ENCODE data around the gene HYPK. TPM values are rescaled to one million over a fixed set of nuclear protein-coding genes. Genes with fewer than 3 reads are reported as not detected.
"Not testable (repeated sequence)": the region's sequence is repeated elsewhere in the genome, so short reads cannot be mapped to it uniquely, and the experiment has no call there.

HYPK gene
- total RNA-seq, 1 experiment from 2014 or later: 11.4 TPM

DNA sequence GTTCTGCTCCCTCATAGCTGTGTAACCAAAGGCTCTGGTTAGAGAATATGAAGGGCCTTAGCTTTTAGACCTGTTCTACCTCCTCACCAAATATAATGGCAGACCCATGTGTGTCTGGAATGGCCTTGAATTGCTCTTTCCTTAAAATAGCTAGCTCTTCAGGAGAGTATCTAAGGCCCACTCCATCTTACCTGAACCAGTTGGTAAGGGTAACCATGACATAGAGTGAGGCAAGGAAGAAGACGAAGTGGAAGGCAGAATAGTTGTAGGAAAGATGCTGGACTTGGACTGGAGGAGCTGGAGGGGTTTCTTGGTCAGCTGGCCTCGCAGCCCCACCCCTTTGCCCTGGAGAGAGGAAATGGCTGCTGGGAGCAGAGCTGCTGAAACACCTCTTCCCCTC, 5.2 kb upstream of the HYPK start:
- no peak for DNase-seq (ENCODE audit: low spot score)

- no peak for DNase-seq (ENCODE audit: low spot score)
Observed at GRCh38 chr15:43795997-43796396, 4.4 kb upstream of the HYPK start.

DNA sequence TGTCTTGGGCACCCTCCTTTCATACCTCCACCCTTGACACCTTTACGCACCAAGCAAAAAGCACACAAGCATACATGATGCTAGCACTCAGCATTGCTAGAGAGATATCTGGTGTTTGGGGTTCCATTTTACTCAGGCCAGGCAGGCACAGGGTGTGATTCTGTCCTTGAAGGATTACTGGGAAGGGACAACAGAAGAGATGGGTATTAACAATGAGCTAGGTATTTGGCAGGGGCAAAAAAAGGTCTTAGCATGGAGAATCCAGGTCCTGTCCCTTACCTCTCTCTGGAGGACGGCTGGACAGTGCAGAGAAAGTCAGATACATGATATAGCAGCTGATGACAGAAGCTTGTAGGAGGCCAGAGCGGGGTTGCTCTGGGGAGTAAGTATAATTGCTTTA, 3.8 kb upstream of the HYPK start:
- DNase-seq (ENCODE audit: low spot score): no peak

- DNase-seq (ENCODE audit: low spot score): no peak
Observed at GRCh38 chr15:43799209-43799944, 1.0 kb upstream of the HYPK start.

DNA sequence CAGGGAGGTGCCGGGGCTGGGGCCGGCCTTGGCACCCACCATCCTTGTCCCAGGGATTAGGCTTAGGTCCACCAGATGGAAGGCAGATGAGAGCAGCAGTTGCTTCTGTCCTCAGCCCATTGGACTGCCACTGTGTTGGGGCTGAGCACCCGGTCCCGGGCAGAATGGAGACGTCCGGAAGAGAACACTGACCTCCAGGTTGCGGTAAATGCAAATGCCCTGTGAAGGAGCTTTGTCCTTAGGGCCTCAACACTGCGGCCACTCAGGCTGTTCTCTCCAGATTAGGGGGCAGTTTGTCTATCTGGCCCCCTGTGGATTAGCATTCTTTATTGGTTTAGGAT, 484 bp upstream of the HYPK start, which contains the start of gene SERINC4:
Gene SERINC4, minus strand, starts transcription at position 276 of the 341 bp plus-strand sequence. Its CDS starts 234 bp downstream, at position 42.
- DNase-seq (ENCODE audit: low spot score): no peak

DNA sequence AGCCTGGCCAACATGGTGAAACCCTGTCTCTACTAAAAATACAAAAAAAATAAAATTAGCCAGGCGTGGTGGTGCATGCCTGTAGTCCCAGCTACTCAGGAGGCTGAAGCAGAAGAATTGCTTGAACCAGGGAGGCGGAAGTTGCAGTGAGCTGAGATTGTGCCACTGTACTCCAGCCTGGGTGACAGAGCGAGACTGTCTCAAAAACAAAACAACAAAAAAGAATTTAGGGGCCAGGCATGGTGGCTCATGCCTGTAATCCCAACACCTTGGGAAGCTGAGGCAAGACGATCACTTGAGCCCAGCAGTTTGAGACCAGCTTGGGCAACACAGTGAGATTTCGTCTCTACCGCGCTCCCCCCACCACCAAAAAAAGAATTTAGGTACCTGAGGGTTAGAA, 2.3 kb downstream of the HYPK start:
- not testable (repeated sequence) for DNase-seq (ENCODE audit: low spot score)

DNA sequence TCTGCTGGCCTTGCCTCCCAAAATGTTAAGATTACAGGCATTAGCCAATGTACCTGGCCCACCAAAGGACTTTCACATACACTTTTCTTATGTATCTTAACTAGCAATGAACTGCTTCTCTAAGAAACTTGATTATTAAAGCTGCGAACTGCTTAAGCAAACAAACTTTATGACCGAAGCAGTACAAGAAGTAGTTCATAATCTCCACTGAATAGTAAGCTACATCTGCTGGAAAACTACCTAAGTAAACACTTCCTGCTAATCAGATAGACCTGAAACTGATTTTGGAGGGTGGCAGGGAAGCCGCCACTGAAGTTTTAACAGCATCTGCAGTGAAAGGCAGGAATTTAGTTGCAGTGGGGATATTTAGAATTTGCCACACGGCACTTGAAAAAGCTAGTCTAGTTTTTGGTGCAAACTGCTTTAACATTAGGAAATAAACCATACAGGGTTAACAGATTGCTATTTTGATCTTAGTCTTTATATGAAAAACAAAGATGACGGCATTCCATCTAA, 8.1 kb downstream of the HYPK start:
- DNase-seq (ENCODE audit: low spot score): no peak

GRCh38 chr15:43808960-43809678, 8.7 kb downstream of the HYPK start:
- no peak for DNase-seq (ENCODE audit: low spot score)

- not testable (repeated sequence) for DNase-seq (ENCODE audit: low spot score)
Observed at GRCh38 chr15:43815064-43815463, 14.7 kb downstream of the HYPK start.

DNA sequence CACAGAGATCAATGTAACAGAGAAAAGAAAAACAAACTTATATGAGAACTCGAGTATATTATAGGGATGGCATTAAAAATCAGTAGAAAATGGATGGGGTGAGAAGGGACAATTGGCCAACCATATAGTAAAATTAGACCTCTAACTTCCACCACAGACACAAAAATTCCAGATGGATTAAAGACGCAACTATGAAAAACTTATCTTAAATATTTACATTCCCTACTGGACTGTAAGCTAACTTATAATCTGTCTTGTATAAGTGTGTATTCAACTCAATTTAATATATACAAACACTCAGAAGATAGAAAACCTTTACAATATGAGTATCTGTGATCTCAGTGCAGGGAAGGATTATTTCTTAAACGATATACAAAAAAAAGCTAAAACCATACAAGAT, 21.1 kb downstream of the HYPK start:
- DNase-seq (ENCODE audit: low spot score): no peak

GRCh38 chr15:43824302-43825246, 24.2 kb downstream of the HYPK start, which contains the start of gene MFAP1:
TSS of gene MFAP1 (minus strand) at chr15:43824690. CDS start at chr15:43824569, 121 bp downstream.
- DNase-seq (ENCODE audit: low spot score): peak; percentile 97

DNA sequence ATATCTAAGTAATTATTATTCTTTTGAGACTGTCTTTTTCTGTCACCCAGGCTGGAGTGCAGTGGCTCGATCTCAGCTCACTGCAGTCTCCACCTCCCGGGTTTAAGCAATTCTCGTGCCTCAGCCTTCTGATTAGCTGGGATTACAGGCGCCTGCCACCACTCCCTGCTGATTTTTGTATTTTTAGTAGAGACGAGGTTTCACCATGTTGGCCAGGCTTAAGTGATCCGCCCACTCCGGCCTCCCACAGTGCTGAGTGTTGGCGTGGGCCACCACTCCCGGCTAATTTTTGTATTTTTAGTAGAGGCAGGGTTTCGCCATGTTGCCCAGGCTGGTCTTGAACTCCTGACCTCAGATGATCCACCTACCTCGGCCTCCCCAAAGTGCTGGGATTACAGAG, 24.9 kb downstream of the HYPK start:
- not testable (repeated sequence) for DNase-seq (ENCODE audit: low spot score)

DNA sequence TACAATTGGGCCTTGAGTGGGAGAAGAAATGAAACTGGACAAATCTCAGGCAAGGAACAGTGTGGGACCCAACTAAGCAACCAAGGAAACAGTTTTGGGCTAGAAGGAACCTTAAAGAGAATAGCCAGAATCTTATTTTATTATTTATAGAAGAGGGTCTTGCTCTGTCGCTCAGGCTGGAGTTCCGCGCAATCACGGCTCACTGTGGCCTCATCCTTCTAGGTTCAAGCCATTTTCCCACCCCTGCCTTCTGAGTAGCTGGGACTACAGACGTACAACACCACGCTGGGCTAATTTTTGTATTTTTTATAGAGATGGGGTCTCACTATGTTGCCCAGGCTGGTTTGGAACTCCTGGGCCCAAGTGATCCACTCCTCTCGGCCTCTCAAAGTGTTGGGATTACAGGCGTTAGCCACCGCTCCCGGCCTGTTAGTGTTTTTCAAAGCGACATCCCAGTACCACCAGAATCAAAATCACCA, 25.7 kb downstream of the HYPK start:
- DNase-seq (ENCODE audit: low spot score): no peak

GRCh38 chr15:43826508-43827341, 26.3 kb downstream of the HYPK start, which contains the start of gene WDR76:
TSS of gene WDR76 (plus strand) at chr15:43827002. CDS start at chr15:43827033, 31 bp downstream.
- DNase-seq (ENCODE audit: low spot score): peak; percentile 70

- no peak for DNase-seq (ENCODE audit: low spot score)
Observed at GRCh38 chr15:43828061-43828657, 27.8 kb downstream of the HYPK start.

DNA sequence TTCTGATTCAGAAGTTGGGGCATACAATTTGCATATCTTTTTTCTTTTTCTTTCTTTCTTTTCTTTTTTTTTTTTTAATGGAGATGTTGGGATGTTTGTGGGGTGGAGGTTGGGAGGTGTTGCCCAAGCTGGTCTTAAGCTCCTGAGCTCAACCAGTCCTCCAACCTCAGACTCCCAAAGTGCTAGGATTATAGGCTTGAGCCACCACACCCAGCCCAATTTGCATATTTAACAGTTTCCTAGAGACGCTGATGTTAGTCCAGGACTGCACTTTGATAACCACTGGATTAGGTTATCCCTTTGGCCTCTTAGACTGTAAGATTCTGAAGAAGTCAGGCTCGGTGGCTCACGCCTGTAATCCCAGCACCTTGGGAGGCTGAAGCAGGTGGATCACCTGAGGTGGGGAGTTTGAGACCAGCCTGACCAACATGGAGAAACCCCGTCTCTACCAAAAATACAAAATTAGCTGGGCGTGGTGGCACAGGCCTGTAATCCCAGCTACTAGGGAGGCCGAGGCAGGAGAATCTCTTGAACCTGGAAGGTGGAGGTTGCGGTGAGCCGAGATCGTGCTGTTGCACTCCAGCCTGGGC, 29.6 kb downstream of the HYPK start:
- not testable (repeated sequence) for DNase-seq (ENCODE audit: low spot score)

DNA sequence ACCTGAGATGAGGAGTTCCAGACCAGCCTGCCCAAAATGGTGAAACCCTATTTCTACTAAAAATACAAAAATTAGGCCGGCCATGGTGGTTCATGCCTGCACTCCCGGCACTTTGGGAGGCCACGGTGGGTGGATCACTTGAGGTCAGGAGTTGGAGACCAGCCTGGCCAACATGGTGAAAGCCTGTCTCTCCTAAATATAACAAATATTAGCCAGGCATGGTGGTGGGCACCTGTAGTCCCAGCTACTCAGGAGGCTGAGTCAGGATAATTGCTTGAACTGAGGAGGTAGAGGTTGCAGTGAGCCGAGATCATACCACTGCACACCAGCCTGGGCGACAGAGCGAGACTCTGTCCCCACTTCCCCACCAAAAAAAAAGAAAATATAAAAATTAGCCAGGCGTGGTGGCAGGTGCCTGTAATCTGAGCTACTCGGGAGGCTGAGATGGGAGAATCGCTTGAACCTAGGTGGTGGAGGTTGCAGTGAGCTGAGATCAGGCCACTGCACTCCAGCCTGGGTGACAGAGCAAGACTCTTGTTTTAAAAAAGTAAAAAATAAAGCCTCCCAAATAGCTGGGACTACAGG, 30.4 kb downstream of the HYPK start:
- not testable (repeated sequence) for DNase-seq (ENCODE audit: low spot score)

- DNase-seq (ENCODE audit: low spot score): not testable (repeated sequence)
Observed at GRCh38 chr15:43831519-43832052, 31.2 kb downstream of the HYPK start.

GRCh38 chr15:43832485-43832884, 32.1 kb downstream of the HYPK start:
- not testable (repeated sequence) for DNase-seq (ENCODE audit: low spot score)
